Measurements from ENCODE around the gene EIF6.

- TF ChIP-seq CTCF (IDR thresholded peaks at IDR 0.05) = no peak
- TF ChIP-seq POLR2A (IDR thresholded peaks at IDR 0.05) = no peak
Observed at GRCh38 chr20:35303382-35303734, 18.8 kb upstream of the EIF6 start.
